ENCODE results near the gene LNX2.

LNX2 gene

GRCh38 chr13:27500806-27501534 lies 119.4 kb downstream of the LNX2 start:
- no peak for DNase-seq

- DNase-seq: no peak
Observed at GRCh38 chr13:27497563-27498230, 122.6 kb downstream of the LNX2 start.

- no peak for DNase-seq
Observed at GRCh38 chr13:27496536-27497273, 123.6 kb downstream of the LNX2 start.

- DNase-seq: no peak
Observed at GRCh38 chr13:27496006-27496405, 124.3 kb downstream of the LNX2 start.
